Naive thymus-derived CD4-positive, alpha-beta T cell (primary cell): ENCODE measurements around the gene VCAN. TPM values are rescaled to one million over a fixed set of nuclear protein-coding genes. Genes with fewer than 3 reads are reported as not detected.

Experiments
- ATAC-seq: fragments of 150-1000 bp; cut with Tn5 transposase; 2 replicates; pipeline ENCODE4 v1.10.0; 2021; ENCODE audit warnings: mild to moderate bottlenecking, moderate library complexity
- CTCF ChIA-PET: fragments of 350-600 bp; sonication (Branson Sonifier 250); formaldehyde crosslinking; loops from one replicate; lab custom pipeline; 2021; ENCODE audit warnings: antibody characterized with exemption; lab: Charles Lee
- POLR2A ChIA-PET: fragments of 350-600 bp; sonication (Branson Sonifier 250); formaldehyde crosslinking; loops from one replicate; lab custom pipeline; 2021; ENCODE audit warnings: antibody characterized with exemption, inconsistent platforms; lab: Charles Lee
- DNase-seq, 9 donors: peaks; one replicate each; pipeline versions ENCODE4 v3.0.0 to v3.0.0-alpha.2; 2020 to 2022; ENCODE audit warnings: mixed read lengths in 1 of 9
- H3K27ac ChIP-seq: one replicate; pipeline ENCODE4 v1.7.0; 2013; ENCODE audit warnings: mild to moderate bottlenecking, low read depth, low read length, moderate library complexity
- H3K27me3 ChIP-seq, 2 donors: one replicate each; pipeline ENCODE4 v1.7.0; 2013; ENCODE audit warnings: low read length in 2 of 2, mild to moderate bottlenecking in 2 of 2, moderate library complexity in 2 of 2; ENCODE audit not compliant: control insufficient read depth in 2 of 2, insufficient read depth in 2 of 2
- H3K36me3 ChIP-seq, 3 experiments: 1 replicate in 2 of 3; 2 replicates in 1 of 3; pipeline ENCODE4 v1.7.0; 2013; ENCODE audit warnings: low read length in 3 of 3, mild to moderate bottlenecking in 3 of 3, moderate library complexity in 1 of 3; ENCODE audit not compliant: insufficient read depth in 3 of 3, control insufficient read depth in 2 of 3
- H3K4me1 ChIP-seq, 2 donors: one replicate each; pipeline ENCODE4 v1.7.0; 2013; ENCODE audit warnings: low read length in 2 of 2, mild to moderate bottlenecking in 2 of 2, moderate library complexity in 1 of 2; ENCODE audit not compliant: control insufficient read depth in 2 of 2, insufficient read depth in 2 of 2
- H3K4me3 ChIP-seq: 2 replicates; pipeline ENCODE4 v1.7.0; 2013; ENCODE audit warnings: mild to moderate bottlenecking, low read length
- H3K9me3 ChIP-seq, 3 experiments: 1 replicate in 2 of 3; 2 replicates in 1 of 3; pipeline ENCODE4 v1.7.0; 2013; ENCODE audit warnings: low read length in 3 of 3; ENCODE audit not compliant: control insufficient read depth in 2 of 3
- H3K27ac Mint-ChIP-seq, 9 donors: one replicate each; pipeline ENCODE4 v1.8.0; 2020 to 2022; ENCODE audit warnings: mixed read lengths in 9 of 9, mild to moderate bottlenecking in 8 of 9, moderate library complexity in 5 of 9, inconsistent platforms in 2 of 9
- H3K27me3 Mint-ChIP-seq, 5 donors: one replicate each; pipeline ENCODE4 v1.8.0; 2021 to 2022; ENCODE audit warnings: mixed read lengths in 5 of 5, mild to moderate bottlenecking in 1 of 5
- H3K36me3 Mint-ChIP-seq, 5 donors: one replicate each; pipeline ENCODE4 v1.8.0; 2020 to 2022; ENCODE audit warnings: mixed read lengths in 5 of 5, mild to moderate bottlenecking in 3 of 5, inconsistent platforms in 1 of 5
- H3K4me1 Mint-ChIP-seq, 7 donors: one replicate each; pipeline ENCODE4 v1.8.0; 2020 to 2022; ENCODE audit warnings: mixed read lengths in 7 of 7, mild to moderate bottlenecking in 3 of 7, inconsistent platforms in 1 of 7
- H3K4me3 Mint-ChIP-seq, 10 donors: one replicate each; pipeline ENCODE4 v1.8.0; 2020 to 2022; ENCODE audit warnings: mild to moderate bottlenecking in 10 of 10, mixed read lengths in 10 of 10, moderate library complexity in 6 of 10, inconsistent platforms in 2 of 10
- H3K9me3 Mint-ChIP-seq, 11 donors: one replicate each; pipeline ENCODE4 v1.8.0; 2020 to 2022; ENCODE audit warnings: mixed read lengths in 11 of 11, mild to moderate bottlenecking in 4 of 11, inconsistent platforms in 1 of 11, moderate library complexity in 1 of 11
- intact Hi-C, 2 donors: fragments of 100-400 bp; cut with micrococcal nuclease; formaldehyde crosslinking; loops; one replicate each; pipeline ENCODE4 v1.15.1; 2023
- polyA plus RNA-seq, 2 donors: library from polyadenylated mRNA; unstranded; fragments of 300-500 nt; fragmentation: Illumina TruSeq; gene quantifications; one replicate each; pipeline ENCODE4 v1.2.3, GENCODE V29; 2021
- total RNA-seq, 6 experiments: library from RNA in 5 of 6; stranded (reverse) in 5 of 6; gene quantifications; 1 replicate in 5 of 6; 2 replicates in 1 of 6; pipeline ENCODE4 v1.2.3 and lab custom pipeline; 2021 to 2026

Gene VCAN
- total and polyA plus RNA-seq, 7 experiments from 2014 or later: 0.28 to 563 (median 1.1) TPM

GRCh38 chr5:83543898-83544297 lies 72.4 kb downstream of the VCAN start:
- Mint-ChIP-seq H3K27me3 (peaks cover 0 to 6% (median 0%) of the 10 kb centered on the region in 5 donors), H3K9me3 (peaks cover 0 to 2% (median 0%) of the 10 kb centered on the region in 11 donors), H3K36me3 (no peaks in the 10 kb centered on the region), H3K4me3 (no peak overlapping the region), H3K27ac (no peak overlapping the region), H3K4me1 (peaks cover 2 to 11% (median 7%) of the 10 kb centered on the region in 7 donors)
- Histone ChIP-seq H3K4me1 (no peaks in the 10 kb centered on the region), H3K4me3 (no peak overlapping the region), H3K27me3 (no peaks in the 10 kb centered on the region), H3K9me3 (no peaks in the 10 kb centered on the region), H3K27ac (no peak overlapping the region), H3K36me3 (no peaks in the 10 kb centered on the region)
- ChIA-PET CTCF (no interaction called here), POLR2A (no interaction called here)
- ATAC-seq (no peak), DNase-seq (no peak)
- intact Hi-C loops: no loop called here

- ATAC-seq (no peak), DNase-seq (no peak)
- POLR2A ChIA-PET: no interaction called here
- intact Hi-C loops: no loop called here
- H3K27ac ChIP-seq: no peak overlapping the region
- no peak overlapping the region for H3K4me3 ChIP-seq
- CTCF ChIA-PET: no interaction called here
- no peaks in the 10 kb centered on the region for H3K4me1 ChIP-seq
- H3K27ac Mint-ChIP-seq: no peak overlapping the region
- H3K27me3 ChIP-seq: no peaks in the 10 kb centered on the region
- H3K4me3 Mint-ChIP-seq: no peak overlapping the region
- no peaks in the 10 kb centered on the region for H3K4me1 Mint-ChIP-seq
- no peaks in the 10 kb centered on the region for H3K36me3 ChIP-seq
- no peaks in the 10 kb centered on the region for H3K36me3 Mint-ChIP-seq
- H3K9me3 Mint-ChIP-seq: peaks cover 0 to 1% (median 0%) of the 10 kb centered on the region in 11 donors
- H3K9me3 ChIP-seq: no peaks in the 10 kb centered on the region
- peaks cover 0 to 7% (median 3%) of the 10 kb centered on the region in 5 donors for H3K27me3 Mint-ChIP-seq
Measured at GRCh38 chr5:83547161-83547560, 75.6 kb downstream of the VCAN start.

GRCh38 chr5:83547889-83548288 lies 76.3 kb downstream of the VCAN start:
- H3K27ac ChIP-seq: no peak overlapping the region
- H3K36me3 ChIP-seq: no peaks in the 10 kb centered on the region
- H3K27ac Mint-ChIP-seq: no peak overlapping the region
- H3K27me3 ChIP-seq: no peaks in the 10 kb centered on the region
- no peaks in the 10 kb centered on the region for H3K36me3 Mint-ChIP-seq
- H3K4me1 Mint-ChIP-seq: no peaks in the 10 kb centered on the region
- intact Hi-C loops: no loop called here
- H3K4me1 ChIP-seq: no peaks in the 10 kb centered on the region
- POLR2A ChIA-PET: no interaction called here
- peaks cover 0 to 7% (median 3%) of the 10 kb centered on the region in 5 donors for H3K27me3 Mint-ChIP-seq
- DNase-seq: no peak
- no peak overlapping the region for H3K4me3 Mint-ChIP-seq
- CTCF ChIA-PET: no interaction called here
- H3K4me3 ChIP-seq: no peak overlapping the region
- no peaks in the 10 kb centered on the region for H3K9me3 ChIP-seq
- no peak for ATAC-seq
- H3K9me3 Mint-ChIP-seq: peaks cover 0 to 1% (median 0%) of the 10 kb centered on the region in 11 donors

GRCh38 chr5:83548581-83548980 lies 77.0 kb downstream of the VCAN start:
- Histone ChIP-seq H3K4me3 (no peak overlapping the region), H3K9me3 (no peaks in the 10 kb centered on the region), H3K4me1 (no peaks in the 10 kb centered on the region), H3K36me3 (no peaks in the 10 kb centered on the region), H3K27ac (no peak overlapping the region), H3K27me3 (no peaks in the 10 kb centered on the region)
- no peak for ATAC-seq
- no peak for DNase-seq
- H3K9me3 Mint-ChIP-seq: peaks cover 0 to 1% (median 0%) of the 10 kb centered on the region in 11 donors
- no peaks in the 10 kb centered on the region for H3K4me1 Mint-ChIP-seq
- CTCF ChIA-PET: no interaction called here
- H3K27ac Mint-ChIP-seq: no peak overlapping the region
- peaks cover 0 to 10% (median 3%) of the 10 kb centered on the region in 5 donors for H3K27me3 Mint-ChIP-seq
- intact Hi-C loops: no loop called here
- H3K36me3 Mint-ChIP-seq: no peaks in the 10 kb centered on the region
- POLR2A ChIA-PET: no interaction called here
- H3K4me3 Mint-ChIP-seq: no peak overlapping the region

- Histone ChIP-seq H3K27me3 (no peaks in the 10 kb centered on the region), H3K36me3 (no peaks in the 10 kb centered on the region), H3K27ac (no peak overlapping the region), H3K9me3 (no peaks in the 10 kb centered on the region), H3K4me1 (no peaks in the 10 kb centered on the region), H3K4me3 (no peak overlapping the region)
- H3K36me3 Mint-ChIP-seq: no peaks in the 10 kb centered on the region
- ATAC-seq (no peak), DNase-seq (no peak)
- no peak overlapping the region for H3K4me3 Mint-ChIP-seq
- peaks cover 0 to 1% (median 0%) of the 10 kb centered on the region in 11 donors for H3K9me3 Mint-ChIP-seq
- POLR2A ChIA-PET: no interaction called here
- intact Hi-C loops: no loop called here
- CTCF ChIA-PET: no interaction called here
- H3K27ac Mint-ChIP-seq: no peak overlapping the region
- H3K27me3 Mint-ChIP-seq: peaks cover 0 to 11% (median 3%) of the 10 kb centered on the region in 5 donors
- H3K4me1 Mint-ChIP-seq: no peaks in the 10 kb centered on the region
Measured at GRCh38 chr5:83549076-83549475, 77.5 kb downstream of the VCAN start.

- peaks cover 0 to 1% (median 0%) of the 10 kb centered on the region in 11 donors for H3K9me3 Mint-ChIP-seq
- H3K4me1 ChIP-seq: no peaks in the 10 kb centered on the region
- DNase-seq: no peak
- H3K36me3 Mint-ChIP-seq: no peaks in the 10 kb centered on the region
- peaks cover 0 to 11% (median 3%) of the 10 kb centered on the region in 5 donors for H3K27me3 Mint-ChIP-seq
- no peaks in the 10 kb centered on the region for H3K9me3 ChIP-seq
- H3K36me3 ChIP-seq: no peaks in the 10 kb centered on the region
- no peak overlapping the region for H3K27ac ChIP-seq
- POLR2A ChIA-PET: no interaction called here
- intact Hi-C loops: no loop called here
- no peak overlapping the region for H3K4me3 Mint-ChIP-seq
- H3K4me1 Mint-ChIP-seq: no peaks in the 10 kb centered on the region
- H3K27me3 ChIP-seq: no peaks in the 10 kb centered on the region
- no peak overlapping the region for H3K4me3 ChIP-seq
- no peak overlapping the region for H3K27ac Mint-ChIP-seq
- no peak for ATAC-seq
- CTCF ChIA-PET: no interaction called here
Measured at GRCh38 chr5:83549674-83550073, 78.1 kb downstream of the VCAN start.

- Mint-ChIP-seq H3K9me3 (peaks cover 0 to 1% (median 0%) of the 10 kb centered on the region in 11 donors), H3K36me3 (no peaks in the 10 kb centered on the region), H3K27ac (no peak overlapping the region), H3K27me3 (peaks cover 0 to 11% (median 3%) of the 10 kb centered on the region in 5 donors), H3K4me3 (no peak overlapping the region), H3K4me1 (no peaks in the 10 kb centered on the region)
- intact Hi-C loops: no loop called here
- ChIA-PET CTCF (no interaction called here), POLR2A (no interaction called here)
- ATAC-seq: no peak
- Histone ChIP-seq H3K4me3 (no peak overlapping the region), H3K4me1 (no peaks in the 10 kb centered on the region), H3K27me3 (no peaks in the 10 kb centered on the region), H3K27ac (no peak overlapping the region), H3K36me3 (no peaks in the 10 kb centered on the region), H3K9me3 (no peaks in the 10 kb centered on the region)
- no peak for DNase-seq
Measured at GRCh38 chr5:83551821-83552220, 80.3 kb downstream of the VCAN start.
